Left ventricle myocardium inferior (tissue), 1 donor: ENCODE measurements around the gene CYP2W1. TPM values are rescaled to one million over a fixed set of nuclear protein-coding genes. Genes with fewer than 3 reads are reported as not detected.

ENCODE experiments used
- DNase-seq: peaks from one replicate; pipeline ENCODE4 v3.0.0-alpha.2; 2020
- H3K27ac ChIP-seq: fragments of 200-600 bp; replicated peaks from 2 replicates; pipeline ENCODE4 v1.8.0; 2021
- H3K27me3 ChIP-seq: fragments of 200-600 bp; 2 replicates; pipeline ENCODE4 v1.8.0; 2021; ENCODE audit warnings: low read depth
- H3K36me3 ChIP-seq: fragments of 200-600 bp; 2 replicates; pipeline ENCODE4 v1.8.0; 2021
- H3K4me1 ChIP-seq: fragments of 200-600 bp; 2 replicates; pipeline ENCODE4 v1.8.0; 2021
- H3K4me3 ChIP-seq: fragments of 200-600 bp; 2 replicates; pipeline ENCODE4 v1.8.0; 2021; ENCODE audit warnings: mild to moderate bottlenecking, moderate library complexity
- H3K9me3 ChIP-seq: fragments of 200-600 bp; replicated peaks from 2 replicates; pipeline ENCODE4 v1.8.0; 2021
- intact Hi-C: fragments of 100-400 bp; cut with micrococcal nuclease; formaldehyde crosslinking; loops from one replicate; pipeline ENCODE4 v1.11.0; 2022
- total RNA-seq: library from RNA; stranded (reverse); fragmentation: NEBNext Ultra II Directional; extraction: Animal tissue kit (Norgen Biotek cat#: 25700); gene quantifications from one replicate; pipeline ENCODE4 v1.2.1, GENCODE V29; 2021
- TF ChIP-seq, protein P1 (sequence below): fragments of 200-600 bp; IDR thresholded peaks from 2 replicates; pipeline ENCODE4 v1.8.0; 2021; ENCODE audit warnings: antibody characterized with exemption, mild to moderate bottlenecking, borderline replicate concordance
- donor health status: DM: no; HTN: yes; CAD: no; lungs with severe emphysema.

CYP2W1 gene
- total RNA-seq, 1 donor from 2014 or later, result not detected

DNA sequence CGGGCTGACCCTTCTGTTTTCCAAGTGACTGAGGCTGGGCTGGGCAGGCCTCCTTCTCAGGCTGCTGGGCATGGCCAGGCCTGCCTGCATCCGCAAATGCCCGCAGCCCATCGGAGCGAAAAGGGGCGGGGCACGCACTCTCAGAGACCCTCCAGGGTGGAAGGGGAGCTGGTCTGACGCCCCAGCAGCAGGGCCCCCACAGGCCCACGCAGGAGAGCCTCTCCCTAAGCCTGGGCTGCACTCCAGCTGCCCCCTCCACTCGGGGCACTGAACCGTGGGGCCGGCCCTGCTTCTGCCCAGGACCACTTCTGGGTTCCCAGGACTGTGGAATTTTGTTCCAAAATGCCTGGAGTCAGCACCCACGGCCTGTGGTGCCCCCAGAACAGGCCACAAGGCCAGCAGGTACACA lies 37.8 kb upstream of the CYP2W1 start:
- peaks cover 37% of the 10 kb centered on the region for H3K27me3 ChIP-seq
- H3K4me1 ChIP-seq, result no peaks in the 10 kb centered on the region
- peaks cover 12% of the 10 kb centered on the region for H3K9me3 ChIP-seq
- H3K27ac ChIP-seq, result no peak overlapping the region
- H3K4me3 ChIP-seq, result no peak overlapping the region
- no peaks in the 10 kb centered on the region for H3K36me3 ChIP-seq
- TF ChIP-seq, protein P1, sequence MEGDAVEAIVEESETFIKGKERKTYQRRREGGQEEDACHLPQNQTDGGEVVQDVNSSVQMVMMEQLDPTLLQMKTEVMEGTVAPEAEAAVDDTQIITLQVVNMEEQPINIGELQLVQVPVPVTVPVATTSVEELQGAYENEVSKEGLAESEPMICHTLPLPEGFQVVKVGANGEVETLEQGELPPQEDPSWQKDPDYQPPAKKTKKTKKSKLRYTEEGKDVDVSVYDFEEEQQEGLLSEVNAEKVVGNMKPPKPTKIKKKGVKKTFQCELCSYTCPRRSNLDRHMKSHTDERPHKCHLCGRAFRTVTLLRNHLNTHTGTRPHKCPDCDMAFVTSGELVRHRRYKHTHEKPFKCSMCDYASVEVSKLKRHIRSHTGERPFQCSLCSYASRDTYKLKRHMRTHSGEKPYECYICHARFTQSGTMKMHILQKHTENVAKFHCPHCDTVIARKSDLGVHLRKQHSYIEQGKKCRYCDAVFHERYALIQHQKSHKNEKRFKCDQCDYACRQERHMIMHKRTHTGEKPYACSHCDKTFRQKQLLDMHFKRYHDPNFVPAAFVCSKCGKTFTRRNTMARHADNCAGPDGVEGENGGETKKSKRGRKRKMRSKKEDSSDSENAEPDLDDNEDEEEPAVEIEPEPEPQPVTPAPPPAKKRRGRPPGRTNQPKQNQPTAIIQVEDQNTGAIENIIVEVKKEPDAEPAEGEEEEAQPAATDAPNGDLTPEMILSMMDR, result no peak
- no peak for DNase-seq
- intact Hi-C loops, result no loop called here

DNA sequence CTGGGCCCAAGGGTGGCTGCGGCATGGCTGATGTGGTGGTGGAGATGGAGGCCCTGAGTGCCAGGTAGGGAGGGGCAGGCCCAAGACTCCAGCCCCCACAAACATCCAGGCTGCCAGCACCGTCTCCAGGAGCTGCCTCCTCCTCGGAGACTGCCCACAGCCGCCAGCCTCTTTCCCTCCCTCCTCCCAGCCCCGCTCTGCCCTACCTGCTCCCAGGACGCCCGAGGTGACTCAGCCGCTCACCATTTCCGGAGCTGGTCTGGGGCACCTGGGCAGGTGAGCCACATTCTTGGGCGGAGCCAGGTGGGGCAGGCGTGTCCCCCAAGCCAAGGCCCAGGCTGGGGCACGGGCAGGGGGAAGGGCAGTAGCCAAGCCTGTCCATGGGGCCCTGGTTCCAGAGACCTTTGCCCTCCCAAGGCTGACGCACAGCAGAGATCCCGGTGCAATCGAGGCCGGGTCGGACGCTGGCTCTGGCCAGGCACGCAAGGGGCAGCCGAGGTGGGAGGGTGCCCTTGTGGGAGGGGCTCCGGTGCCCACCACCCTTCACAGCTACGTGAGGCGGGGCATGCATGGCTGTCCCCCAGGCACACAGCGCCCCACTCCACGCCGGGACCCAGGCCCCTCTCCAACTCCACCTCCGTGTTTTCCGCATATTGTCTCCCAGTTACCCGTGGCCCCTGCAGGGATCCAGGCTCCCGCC lies 37.3 kb upstream of the CYP2W1 start:
- no peak overlapping the region for H3K27ac ChIP-seq
- TF ChIP-seq, protein P1, result no peak
- no peaks in the 10 kb centered on the region for H3K36me3 ChIP-seq
- H3K4me3 ChIP-seq, result no peak overlapping the region
- no peaks in the 10 kb centered on the region for H3K4me1 ChIP-seq
- no peak for DNase-seq
- peaks cover 7% of the 10 kb centered on the region for H3K9me3 ChIP-seq
- H3K27me3 ChIP-seq, result peaks cover 37% of the 10 kb centered on the region
- intact Hi-C loops, result no loop called here

DNA sequence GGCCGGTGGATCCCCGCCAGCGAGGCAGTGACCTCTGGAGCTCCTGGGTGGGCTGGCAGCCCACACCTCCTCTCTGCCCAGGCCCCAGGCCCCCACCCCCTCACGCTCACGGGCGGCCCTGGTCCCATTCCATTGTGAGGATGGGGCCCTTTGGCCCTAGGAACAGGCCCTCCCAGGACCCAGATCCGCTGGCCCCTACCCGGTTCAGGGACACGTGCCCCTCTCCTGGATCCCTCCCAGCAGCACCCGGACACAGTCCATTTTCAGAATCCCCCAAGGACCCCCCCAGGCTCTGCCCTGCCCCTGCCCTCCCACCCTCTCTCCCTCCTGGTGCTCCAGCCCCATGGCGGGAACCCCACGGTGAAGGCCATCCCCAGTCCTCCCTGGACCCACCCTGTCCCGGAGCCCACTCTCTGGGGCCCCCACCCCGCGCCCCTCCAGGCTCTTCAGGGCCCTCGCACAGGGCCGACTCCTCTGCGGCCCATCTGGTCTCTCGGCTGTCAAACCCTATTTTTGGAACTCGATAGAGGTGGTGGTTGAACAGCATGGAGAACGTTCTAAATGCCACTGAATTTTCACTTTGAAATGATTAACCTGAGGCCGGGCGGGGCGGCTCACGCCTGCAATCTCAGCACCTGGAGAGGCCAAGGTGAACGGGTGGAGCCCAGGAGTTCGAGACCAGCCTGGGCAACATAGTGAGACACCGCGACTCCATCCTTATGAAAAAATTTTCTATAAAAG lies 36.6 kb upstream of the CYP2W1 start:
- DNase-seq, result no peak
- Histone ChIP-seq H3K4me1 (no peaks in the 10 kb centered on the region), H3K9me3 (no peaks in the 10 kb centered on the region), H3K4me3 (no peak overlapping the region), H3K27me3 (peaks cover 37% of the 10 kb centered on the region), H3K36me3 (no peaks in the 10 kb centered on the region), H3K27ac (no peak overlapping the region)
- TF ChIP-seq, protein P1, result no peak
- intact Hi-C loops, result no loop called here

DNA sequence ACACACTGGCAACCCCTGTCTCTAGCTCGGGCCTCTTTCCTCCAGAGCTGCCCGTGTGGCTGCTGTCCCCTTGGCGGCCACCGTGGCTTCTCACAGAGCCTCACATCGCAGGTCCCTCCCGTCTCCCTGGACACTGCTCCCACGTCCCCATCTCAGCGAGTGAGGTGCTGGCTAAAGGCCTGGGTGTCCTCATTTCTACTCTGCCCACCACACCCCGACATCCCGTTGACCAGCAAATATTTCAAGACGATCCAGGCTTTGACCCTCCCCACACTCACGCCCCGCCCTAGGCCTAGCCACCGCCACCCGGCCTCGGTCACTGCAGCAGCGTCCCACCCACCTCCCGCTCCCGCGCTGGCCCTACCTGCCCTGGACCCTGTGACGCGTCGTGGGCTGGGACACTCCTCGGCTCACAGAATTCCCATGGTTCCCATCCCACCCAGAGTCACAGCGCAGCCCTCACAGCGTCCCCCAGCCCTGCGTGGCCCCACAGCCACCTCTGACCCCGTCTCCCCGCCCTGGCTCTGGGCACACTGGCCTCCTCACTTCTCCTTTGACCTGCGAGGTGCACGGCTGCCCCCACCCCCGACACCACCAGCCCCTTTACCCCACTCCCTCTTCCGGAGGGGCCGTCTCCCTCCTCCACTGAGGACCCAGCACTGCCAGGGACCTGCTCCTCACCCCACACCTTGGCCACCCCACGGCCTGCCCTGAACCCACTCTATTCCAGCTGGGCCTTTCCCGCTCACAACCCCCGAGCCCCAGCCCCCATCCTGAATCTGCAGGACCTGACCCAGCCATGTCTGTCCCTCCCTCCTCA lies 35.4 kb upstream of the CYP2W1 start:
- Histone ChIP-seq H3K36me3 (no peaks in the 10 kb centered on the region), H3K27me3 (peaks cover 46% of the 10 kb centered on the region), H3K9me3 (no peaks in the 10 kb centered on the region), H3K4me1 (no peaks in the 10 kb centered on the region), H3K27ac (no peak overlapping the region), H3K4me3 (no peak overlapping the region)
- peak; percentile 8 for DNase-seq
- TF ChIP-seq, protein P1, result no peak
- intact Hi-C loops, result no loop called here
